GM21576 (cell line): ENCODE measurements around the gene PRR27.
"Not testable (repeated sequence)": the region's sequence is repeated elsewhere in the genome, so short reads cannot be mapped to it uniquely, and the experiment has no call there.

Source experiments
- ATAC-seq: cut with Tn5 transposase; IDR thresholded peaks from one replicate; pipeline ENCODE4 v1.9.1; 2021; ENCODE audit warnings: mild to moderate bottlenecking, moderate library complexity; ENCODE audit not compliant: unreplicated experiment

The PRR27 gene

DNA sequence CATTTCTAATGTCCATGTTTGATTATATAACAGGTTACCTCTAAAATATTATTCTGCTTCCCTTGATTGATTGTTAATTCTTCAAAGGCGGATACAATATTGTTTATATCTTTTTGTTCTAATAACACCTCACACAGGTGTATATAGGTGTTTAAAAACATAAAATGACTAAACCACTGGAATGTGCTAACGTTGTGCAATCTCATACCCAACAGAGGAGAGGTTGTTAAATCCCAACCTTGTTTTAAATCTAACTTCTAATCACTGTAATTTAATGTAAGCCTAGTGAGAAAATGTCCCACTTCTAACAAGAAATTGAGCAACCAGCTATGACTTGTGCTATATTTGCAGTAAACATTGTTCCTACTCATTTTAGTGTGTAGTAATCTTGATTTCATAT lies 42.8 kb downstream of the PRR27 start:
- no peak for ATAC-seq

- ATAC-seq, result no peak
Observed at GRCh38 chr4:70197842-70198241, 43.8 kb downstream of the PRR27 start.

DNA sequence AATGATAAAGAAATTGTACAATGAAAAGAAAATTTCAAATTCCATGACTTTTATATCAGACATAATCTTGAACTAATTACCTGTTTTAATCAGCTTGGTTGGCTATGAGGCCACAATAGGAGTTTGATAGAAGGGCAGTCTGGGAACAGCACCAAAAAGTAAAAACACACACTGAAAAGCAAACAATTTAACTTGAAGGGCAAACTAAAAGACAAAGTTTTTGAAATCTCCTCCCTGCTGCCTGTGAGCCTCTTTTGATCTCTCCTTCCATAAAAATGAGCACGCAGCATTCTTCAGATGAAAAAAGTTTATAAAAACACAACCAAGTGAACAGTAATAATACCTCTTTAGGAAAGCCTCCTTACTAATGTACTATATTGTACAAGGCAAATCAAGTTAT lies 49.6 kb downstream of the PRR27 start:
- no peak for ATAC-seq

- not testable (repeated sequence) for ATAC-seq
Observed at GRCh38 chr4:70212752-70213151, 58.7 kb downstream of the PRR27 start.
